ENCODE data around the gene TBX10.

TBX10 gene

GRCh38 chr11:67634366-67635230 is 5.0 kb downstream of the TBX10 start:
- Histone ChIP-seq H3K36me3 (no peaks in the 10 kb centered on the region), H3K27ac (no peak overlapping the region), H3K4me1 (peaks cover 0 to 12% (median 7%) of the 10 kb centered on the region in 4 donors), H3K9me3 (no peaks in the 10 kb centered on the region), H3K27me3 (peaks cover 0 to 19% of the 10 kb centered on the region in 2 donors), H3K4me3 (no peak overlapping the region)
- DNase-seq, result no peak
- intact Hi-C loops (cut with DNase I; ENCODE audit: low total_unique reads), result no loop called here
- TF ChIP-seq CTCF (IDR thresholded peaks at IDR 0.05), result no peak

GRCh38 chr11:67633758-67634365 is 5.7 kb downstream of the TBX10 start:
- Histone ChIP-seq H3K4me1 (peaks cover 6 to 19% (median 12%) of the 10 kb centered on the region in 4 donors), H3K27me3 (peaks cover 0 to 12% of the 10 kb centered on the region in 2 donors), H3K27ac (no peak overlapping the region), H3K36me3 (no peaks in the 10 kb centered on the region), H3K9me3 (no peaks in the 10 kb centered on the region), H3K4me3 (no peak overlapping the region)
- no peak for TF ChIP-seq CTCF (IDR thresholded peaks at IDR 0.05)
- intact Hi-C loops (cut with DNase I; ENCODE audit: low total_unique reads), result no loop called here
- no peak for DNase-seq

GRCh38 chr11:67632982-67633755 is 6.4 kb downstream of the TBX10 start:
- H3K27me3 ChIP-seq, result peaks cover 0 to 12% of the 10 kb centered on the region in 2 donors
- H3K27ac ChIP-seq, result no peak overlapping the region
- peaks cover 6 to 24% (median 15%) of the 10 kb centered on the region in 4 donors for H3K4me1 ChIP-seq
- H3K36me3 ChIP-seq, result no peaks in the 10 kb centered on the region
- no peak for DNase-seq
- no peaks in the 10 kb centered on the region for H3K9me3 ChIP-seq
- no peak overlapping the region for H3K4me3 ChIP-seq
- no peak for TF ChIP-seq CTCF (IDR thresholded peaks at IDR 0.05)
- intact Hi-C loops (cut with DNase I; ENCODE audit: low total_unique reads), result no loop called here

GRCh38 chr11:67632175-67632981 is 7.2 kb downstream of the TBX10 start:
- intact Hi-C loops (cut with DNase I; ENCODE audit: low total_unique reads), result no loop called here

More at GRCh38 chr11:67632175-67632981, 7.2 kb downstream of the TBX10 start:
- no peak for DNase-seq
- H3K4me3 ChIP-seq, result no peak overlapping the region
- no peak overlapping the region for H3K27ac ChIP-seq
- no peak for TF ChIP-seq CTCF (IDR thresholded peaks at IDR 0.05)
- peaks cover 6 to 29% (median 15%) of the 10 kb centered on the region in 4 donors for H3K4me1 ChIP-seq
- H3K9me3 ChIP-seq, result no peaks in the 10 kb centered on the region
- no peaks in the 10 kb centered on the region for H3K36me3 ChIP-seq
- peaks cover 0 to 12% of the 10 kb centered on the region in 2 donors for H3K27me3 ChIP-seq
